ENCODE data around the gene NADSYN1. TPM values are rescaled to one million over a fixed set of nuclear protein-coding genes. Genes with fewer than 3 reads are reported as not detected.

NADSYN1 gene
- total RNA-seq, 1 experiment from 2014 or later: 35.5 TPM

DNA sequence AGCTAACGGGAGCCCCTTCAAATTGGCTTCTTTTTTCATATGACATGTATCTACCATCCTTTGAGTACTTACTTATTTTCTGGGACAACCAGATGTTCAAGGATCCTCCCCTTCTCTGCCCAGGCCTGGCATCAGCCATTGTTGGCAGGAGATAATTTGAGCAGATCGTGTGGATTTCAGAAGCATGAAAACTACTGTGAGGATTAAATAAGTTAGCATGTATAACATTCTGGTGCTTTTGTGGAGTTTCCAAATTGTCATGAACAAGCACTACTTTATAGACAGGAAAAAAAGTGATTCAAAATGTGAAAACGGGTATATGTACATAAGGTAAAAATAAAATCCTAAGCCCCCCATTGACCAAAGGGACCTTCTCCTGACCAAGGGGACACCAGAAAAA, 2.1 kb upstream of the NADSYN1 start:
- H3K4me1 ChIP-seq (ENCODE audit: insufficient read depth, low read length, poor library complexity, severe bottlenecking): peaks cover 34% of the 10 kb centered on the region
- H3K9me3 ChIP-seq (ENCODE audit: low read depth, low read length, poor library complexity, severe bottlenecking): peaks cover 5% of the 10 kb centered on the region
- peak overlapping the region; percentile 21 for H3K27ac ChIP-seq (ENCODE audit: low read depth, low read length, poor library complexity, severe bottlenecking)
- DNase-seq (ENCODE audit: low spot score): no peak
- H3K36me3 ChIP-seq (ENCODE audit: insufficient read depth, low read length, poor library complexity, severe bottlenecking): peaks cover 25% of the 10 kb centered on the region
- ChIA-PET POLR2A (ENCODE audit: low non-redundant PET) (no interaction called here), CTCF (no interaction called here)
- no peak overlapping the region for H3K4me3 ChIP-seq (ENCODE audit: low read depth, low read length, poor library complexity, severe bottlenecking)
- intact Hi-C loops (cut with micrococcal nuclease; ENCODE audit: unreplicated experiment): no loop called here
- BruUV-seq (replicated peaks): no TSS peak
- no peaks in the 10 kb centered on the region for H3K27me3 ChIP-seq (replicated peaks; ENCODE audit: insufficient read depth, low read depth, low read length, poor library complexity)
- no peak for TF ChIP-seq CTCF (conservative IDR thresholded peaks at IDR 0.05; ENCODE audit: low read depth, low read length)
- no peak for TF ChIP-seq EZH2 (IDR thresholded peaks at IDR 0.05; ENCODE audit: borderline replicate concordance, low read depth, low read length, poor library complexity, severe bottlenecking)

DNA sequence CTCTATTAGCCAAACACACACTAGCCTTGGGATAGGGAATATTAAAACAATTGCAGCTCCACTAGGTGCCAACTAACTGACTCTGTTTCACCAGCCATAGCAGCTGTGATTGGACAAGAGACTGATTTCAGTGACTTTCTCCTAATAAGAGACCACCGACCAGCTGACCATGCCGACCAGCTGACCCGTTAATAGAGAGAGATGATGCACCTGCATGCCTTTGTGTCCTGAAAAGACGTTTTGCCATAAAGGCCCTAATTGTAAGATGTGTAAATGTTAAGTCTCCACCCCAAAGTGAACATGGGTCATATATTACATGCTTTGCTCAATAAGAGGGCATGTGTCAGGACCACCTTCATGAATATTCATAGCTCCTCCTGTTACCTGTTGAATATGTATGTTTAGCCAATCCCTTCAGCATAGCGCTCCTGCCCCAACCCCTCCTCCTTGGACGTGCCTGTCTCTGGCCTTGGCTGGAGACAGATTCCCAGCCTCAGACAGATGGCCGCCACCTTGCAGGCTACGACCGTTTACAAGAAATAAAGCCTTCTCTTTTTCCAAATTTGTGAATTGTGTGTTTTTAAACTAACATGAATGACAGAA, 1.3 kb upstream of the NADSYN1 start:
- peak; percentile 14 for DNase-seq (ENCODE audit: low spot score)
- TF ChIP-seq CTCF (conservative IDR thresholded peaks at IDR 0.05; ENCODE audit: low read depth, low read length) (no peak), EZH2 (IDR thresholded peaks at IDR 0.05; ENCODE audit: borderline replicate concordance, low read depth, low read length, poor library complexity, severe bottlenecking) (no peak)

DNA sequence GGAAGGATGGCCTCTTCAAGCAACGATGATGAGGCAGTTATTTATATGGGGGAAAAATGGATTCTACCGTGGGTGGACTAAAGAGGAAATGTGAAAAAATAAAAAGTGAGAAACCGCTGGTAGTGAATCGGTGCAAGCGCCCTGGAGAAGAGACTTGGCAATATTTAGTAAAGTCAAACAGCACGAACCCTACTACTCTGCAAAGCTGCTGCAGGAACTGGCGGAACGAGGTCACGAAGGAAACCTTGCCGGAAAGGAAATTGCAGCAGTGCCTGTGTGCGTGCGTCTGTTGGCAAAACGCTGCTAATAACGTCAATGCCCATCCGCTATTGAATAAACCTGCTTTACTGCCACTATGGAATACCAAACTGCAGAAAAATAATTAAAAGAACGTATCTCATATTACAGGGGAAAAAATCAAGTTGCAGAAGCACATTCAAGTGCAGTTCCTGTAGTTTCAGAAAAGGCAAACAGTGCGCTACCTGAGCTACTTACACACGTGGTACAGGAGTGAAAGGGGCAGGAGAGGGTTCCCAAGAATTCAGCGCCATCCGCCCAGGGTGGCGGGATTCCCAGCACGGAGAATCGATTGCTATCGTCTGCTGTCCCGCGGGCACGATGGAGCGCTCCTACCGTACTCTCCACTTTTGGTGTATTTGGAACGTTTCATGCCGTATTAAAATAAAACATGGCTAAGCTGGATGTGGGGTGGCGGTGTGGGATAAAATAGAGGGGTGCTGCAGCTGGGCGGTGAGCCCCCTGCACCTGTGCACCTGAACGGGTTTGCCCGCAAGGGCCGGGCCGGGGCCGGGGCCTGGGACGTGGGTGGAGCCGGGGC, 585 bp upstream of the NADSYN1 start:
- Histone ChIP-seq H3K4me3 (ENCODE audit: low read depth, low read length, poor library complexity, severe bottlenecking) (peak overlapping the region; percentile 85), H3K9me3 (ENCODE audit: low read depth, low read length, poor library complexity, severe bottlenecking) (no peaks in the 10 kb centered on the region), H3K4me1 (ENCODE audit: insufficient read depth, low read length, poor library complexity, severe bottlenecking) (peaks cover 32% of the 10 kb centered on the region), H3K27me3 (replicated peaks; ENCODE audit: insufficient read depth, low read depth, low read length, poor library complexity) (no peaks in the 10 kb centered on the region), H3K27ac (ENCODE audit: low read depth, low read length, poor library complexity, severe bottlenecking) (peak overlapping the region; percentile 34), H3K36me3 (ENCODE audit: insufficient read depth, low read length, poor library complexity, severe bottlenecking) (peaks cover 17% of the 10 kb centered on the region)
- peak; percentile 60 for DNase-seq (ENCODE audit: low spot score)
- POLR2A ChIA-PET (ENCODE audit: low non-redundant PET): interaction anchor here (0.7 to 1.0 kb wide), 2 partner anchors 22 to 137 kb away, joined by 4 to 5 read pairs; no protein-coding TSS in a partner anchor
- BruUV-seq (replicated peaks): no TSS peak
- TF ChIP-seq CTCF (conservative IDR thresholded peaks at IDR 0.05; ENCODE audit: low read depth, low read length): no peak
- TF ChIP-seq EZH2 (IDR thresholded peaks at IDR 0.05; ENCODE audit: borderline replicate concordance, low read depth, low read length, poor library complexity, severe bottlenecking): no peak
- intact Hi-C loops (cut with micrococcal nuclease; ENCODE audit: unreplicated experiment): no loop called here
- CTCF ChIA-PET: interaction anchor here (0.6 to 1.7 kb wide), 4 partner anchors 72 to 127 kb away, joined by 3 to 11 read pairs (median 6); no protein-coding TSS in a partner anchor

More for the DNA sequence above, 1.3 kb upstream of the NADSYN1 start:
- Histone ChIP-seq H3K4me1 (ENCODE audit: insufficient read depth, low read length, poor library complexity, severe bottlenecking) (peaks cover 34% of the 10 kb centered on the region), H3K27me3 (replicated peaks; ENCODE audit: insufficient read depth, low read depth, low read length, poor library complexity) (no peaks in the 10 kb centered on the region), H3K36me3 (ENCODE audit: insufficient read depth, low read length, poor library complexity, severe bottlenecking) (peaks cover 23% of the 10 kb centered on the region), H3K27ac (ENCODE audit: low read depth, low read length, poor library complexity, severe bottlenecking) (peak overlapping the region; percentile 34), H3K4me3 (ENCODE audit: low read depth, low read length, poor library complexity, severe bottlenecking) (peak overlapping the region; percentile 85), H3K9me3 (ENCODE audit: low read depth, low read length, poor library complexity, severe bottlenecking) (no peaks in the 10 kb centered on the region)
- ChIA-PET POLR2A (ENCODE audit: low non-redundant PET) (no interaction called here), CTCF (interaction anchor here (1.7 kb wide), 1 partner anchor 128 kb away, joined by 8 read pairs; no protein-coding TSS in a partner anchor)
- intact Hi-C loops (cut with micrococcal nuclease; ENCODE audit: unreplicated experiment): no loop called here
- BruUV-seq (replicated peaks): no TSS peak
